ENCODE results near the gene FKBP1B.
"Not testable (repeated sequence)": the region's sequence is repeated elsewhere in the genome, so short reads cannot be mapped to it uniquely, and the experiment has no call there.

Gene FKBP1B

GRCh38 chr2:24072259-24072658, 22.7 kb downstream of the FKBP1B start:
- no peak for DNase-seq (ENCODE audit: low spot score)

GRCh38 chr2:24073816-24074215, 24.3 kb downstream of the FKBP1B start:
- no peak for DNase-seq (ENCODE audit: low spot score)

GRCh38 chr2:24075259-24075658, 25.7 kb downstream of the FKBP1B start:
- no peak for DNase-seq (ENCODE audit: low spot score)

GRCh38 chr2:24075915-24076848, 26.6 kb downstream of the FKBP1B start, which contains the start of gene SF3B6:
TSS of gene SF3B6 (minus strand) at chr2:24076326. CDS start at chr2:24076229, 97 bp downstream.
- peak; percentile 96 for DNase-seq (ENCODE audit: low spot score)

- no peak for DNase-seq (ENCODE audit: low spot score)
Observed at GRCh38 chr2:24076849-24077534, 27.5 kb downstream of the FKBP1B start.

GRCh38 chr2:24077535-24077877, 28.0 kb downstream of the FKBP1B start:
- no peak for DNase-seq (ENCODE audit: low spot score)

- no peak for DNase-seq (ENCODE audit: low spot score)
Observed at GRCh38 chr2:24077879-24078278, 28.3 kb downstream of the FKBP1B start.

- DNase-seq (ENCODE audit: low spot score): no peak
Observed at GRCh38 chr2:24080701-24081100, 31.2 kb downstream of the FKBP1B start.

GRCh38 chr2:24082787-24083566, 33.4 kb downstream of the FKBP1B start:
- DNase-seq (ENCODE audit: low spot score): no peak

GRCh38 chr2:24083567-24084385, 34.2 kb downstream of the FKBP1B start:
- DNase-seq (ENCODE audit: low spot score): peak; percentile 63

- DNase-seq (ENCODE audit: low spot score): peak; percentile 91
Observed at GRCh38 chr2:24084386-24085199, 35.1 kb downstream of the FKBP1B start, which contains the start of gene TP53I3. TSS of gene TP53I3 (minus strand) at chr2:24084834. CDS start at chr2:24084326, 508 bp downstream.

- no peak for DNase-seq (ENCODE audit: low spot score)
Observed at GRCh38 chr2:24085200-24085489, 35.6 kb downstream of the FKBP1B start.

GRCh38 chr2:24086241-24086640, 36.7 kb downstream of the FKBP1B start:
- DNase-seq (ENCODE audit: low spot score): no peak

GRCh38 chr2:24087032-24087431, 37.5 kb downstream of the FKBP1B start:
- DNase-seq (ENCODE audit: low spot score): no peak

- DNase-seq (ENCODE audit: low spot score): no peak
Observed at GRCh38 chr2:24088821-24089359, 39.3 kb downstream of the FKBP1B start.

GRCh38 chr2:24093270-24093669, 43.7 kb downstream of the FKBP1B start:
- not testable (repeated sequence) for DNase-seq (ENCODE audit: low spot score)

- DNase-seq (ENCODE audit: low spot score): not testable (repeated sequence)
Observed at GRCh38 chr2:24095171-24095677, 45.7 kb downstream of the FKBP1B start.

GRCh38 chr2:24100732-24101131, 51.2 kb downstream of the FKBP1B start:
- DNase-seq (ENCODE audit: low spot score): not testable (repeated sequence)

- no peak for DNase-seq (ENCODE audit: low spot score)
Observed at GRCh38 chr2:24101992-24102391, 52.5 kb downstream of the FKBP1B start.

GRCh38 chr2:24102677-24103076, 53.1 kb downstream of the FKBP1B start:
- no peak for DNase-seq (ENCODE audit: low spot score)

All from kidney capillary endothelial cell (primary cell).